HepG2 (cell line): Measurements from ENCODE around the gene ZNF341. TPM values are rescaled to one million over a fixed set of nuclear protein-coding genes. Genes with fewer than 3 reads are reported as not detected.

Experiments
- ATAC-seq: fragments of 200-7000 bp; cut with Tn5 transposase; 3 replicates; pipeline ENCODE4 v1.9.1; 2020; ENCODE audit warnings: mild to moderate bottlenecking, moderate library complexity
- BruUV-seq: library from RNA; stranded (reverse); fragments of 400-500 nt; replicated peaks from 2 replicates; lab custom pipeline; 2021; lab: Mats Ljungman, UMichigan
- CTCF ChIA-PET: fragments of 300-600 bp; formaldehyde crosslinking; extraction: SDS; loops from one replicate; lab custom pipeline; 2021; ENCODE audit warnings: low total read pairs, inconsistent platforms, low intra/inter-chr PET ratio; lab: Yijun Ruan, JAX
- POLR2A ChIA-PET: fragments of 350-600 bp; sonication (Branson Sonifier 250); formaldehyde crosslinking; loops from one replicate; lab custom pipeline; 2020; ENCODE audit warnings: antibody characterized with exemption, inconsistent platforms; lab: Yijun Ruan, JAX
- DNase-seq: peaks from one replicate; pipeline ENCODE4 v3.0.0-alpha.2; 2015; ENCODE audit warnings: low spot score
- FAIRE-seq: peaks from 3 replicates; lab custom pipeline; 2011; peaks lifted over from hg19 to GRCh38; lab: Jason Lieb, UNC
- H2AFZ ChIP-seq: one replicate; pipeline ENCODE4 v1.6.1; 2011; ENCODE audit warnings: low read length, inconsistent platforms
- H3K27ac ChIP-seq: fragments of 300-600 bp; 3 replicates; pipeline ENCODE4 v1.8.0; 2011; ENCODE audit warnings: mixed run types, mild to moderate bottlenecking, mixed read lengths, low read length, inconsistent platforms; ENCODE audit not compliant: insufficient read depth; ENCODE audit errors: extremely low read length
- H3K27me3 ChIP-seq, 2 experiments: fragments of 200-600 bp in 1 of 2; 2 replicates in 1 of 2; 3 replicates in 1 of 2; pipeline versions ENCODE4 v1.6.0 to v1.8.0; 2011; ENCODE audit warnings: low read length in 2 of 2, mild to moderate bottlenecking in 2 of 2, moderate library complexity in 2 of 2, inconsistent platforms in 1 of 2; ENCODE audit not compliant: insufficient read depth in 2 of 2, control insufficient read depth in 1 of 2
- H3K36me3 ChIP-seq, 2 experiments: fragments of 200-600 bp in 1 of 2; replicated peaks in 1 of 2; 2 replicates in 1 of 2; 3 replicates in 1 of 2; pipeline versions ENCODE4 v1.5.1 to v1.8.0; 2011; ENCODE audit warnings: low read length in 2 of 2, inconsistent platforms in 1 of 2; ENCODE audit not compliant: insufficient read depth in 2 of 2, control insufficient read depth in 1 of 2
- H3K4me1 ChIP-seq: 2 replicates; pipeline ENCODE4 v1.5.1; 2012; ENCODE audit warnings: low read length, inconsistent platforms; ENCODE audit not compliant: insufficient read depth
- H3K4me2 ChIP-seq: 2 replicates; pipeline ENCODE4 v1.6.0; 2011; ENCODE audit warnings: low read depth, low read length, inconsistent platforms
- H3K4me3 ChIP-seq, 3 experiments: fragments of 200-600 bp in 1 of 3; sonication (generic), shearing (Covaris generic) in 1 of 3; replicated peaks in 1 of 3; 2 replicates each; pipeline ENCODE4 v1.5.1; 2011 to 2016; ENCODE audit warnings: low read length in 3 of 3, inconsistent platforms in 2 of 3, low read depth in 2 of 3, mild to moderate bottlenecking in 2 of 3, control low read depth in 1 of 3, mixed read lengths in 1 of 3; ENCODE audit not compliant: insufficient read depth in 1 of 3
- H3K79me2 ChIP-seq: one replicate; pipeline ENCODE4 v1.6.1; 2011; ENCODE audit warnings: low read length, inconsistent platforms; ENCODE audit not compliant: insufficient read depth
- H3K9ac ChIP-seq: 2 replicates; pipeline ENCODE4 v1.6.0; 2011; ENCODE audit warnings: mild to moderate bottlenecking, low read depth, low read length, inconsistent platforms; ENCODE audit not compliant: insufficient read depth
- H3K9me3 ChIP-seq: 2 replicates; pipeline ENCODE4 v1.5.1; 2012; ENCODE audit warnings: mild to moderate bottlenecking, low read length
- H4K20me1 ChIP-seq: 2 replicates; pipeline ENCODE4 v1.6.0; 2011; ENCODE audit warnings: inconsistent platforms, mild to moderate bottlenecking, low read length, moderate library complexity; ENCODE audit not compliant: insufficient read depth
- CTCF ChIP-seq: sonication (generic); formaldehyde crosslinking; IDR thresholded peaks from 2 replicates; pipeline ENCODE4 v1.5.0; 2020; ENCODE audit warnings: mild to moderate bottlenecking, missing genetic modification reagents, moderate library complexity
- ETV6 ChIP-seq: sonication (generic); formaldehyde crosslinking; conservative IDR thresholded peaks from 2 replicates; pipeline ENCODE4 v1.4.0; 2020; ENCODE audit warnings: missing genetic modification reagents
- HNF4G ChIP-seq, 2 experiments: sonication (generic) in 1 of 2; formaldehyde crosslinking in 1 of 2; IDR thresholded peaks; 2 replicates each; pipeline versions ENCODE4 v1.4.0 to v1.6.1; 2011 to 2020; ENCODE audit warnings: borderline replicate concordance in 2 of 2, low read depth in 2 of 2, mild to moderate bottlenecking in 2 of 2, low read length in 1 of 2, missing genetic modification reagents in 1 of 2, moderate library complexity in 1 of 2
- NFE2L1 ChIP-seq: sonication (generic); formaldehyde crosslinking; IDR thresholded peaks from 2 replicates; pipeline ENCODE4 v1.4.0; 2020; ENCODE audit warnings: missing genetic modification reagents, mild to moderate bottlenecking, borderline replicate concordance
- ZNF570 ChIP-seq: sonication (generic); formaldehyde crosslinking; IDR thresholded peaks from 2 replicates; pipeline ENCODE4 v1.4.0; 2020; ENCODE audit warnings: mild to moderate bottlenecking, missing genetic modification reagents, borderline replicate concordance
- ZNF749 ChIP-seq: sonication (generic); formaldehyde crosslinking; IDR thresholded peaks from 2 replicates; pipeline ENCODE4 v1.8.0; 2022; ENCODE audit warnings: mild to moderate bottlenecking, missing genetic modification reagents, moderate library complexity, borderline replicate concordance
- ZNF850 ChIP-seq: sonication (generic); formaldehyde crosslinking; conservative IDR thresholded peaks from 2 replicates; pipeline ENCODE4 v1.9.0; 2021; ENCODE audit warnings: mild to moderate bottlenecking, missing genetic modification reagents
- WGBS: methylation state at CpG from one replicate; pipeline ENCODE4 v1.1.6; 2017; ENCODE audit warnings: low lambda C conversion rate; 5-methylcytosine and 5-hydroxymethylcytosine counted together
- in situ Hi-C: cut with HindIII; loops from 2 replicates; pipeline ENCODE4 v1.10.0; 2017; ENCODE audit warnings: low pct_unique_long_range_greater_than_20kb; ENCODE audit not compliant: extremely low pct_ligation_motif_present
- intact Hi-C: fragments of 100-400 bp; cut with micrococcal nuclease; formaldehyde crosslinking; loops from one replicate; pipeline ENCODE4 v1.10.0; 2022; ENCODE audit not compliant: unreplicated experiment
- polyA plus RNA-seq, 8 experiments: library from polyadenylated mRNA; depleted of rRNA in 3 of 8; stranded (reverse) in 7 of 8; unstranded in 1 of 8; fragments of >200 nt; fragmentation: Illumina TruSeq in 4 of 8; extraction: Trizol in 4 of 8; gene quantifications; 2 replicates each; pipeline versions ENCODE4 v1.2.1 to v1.2.3, GENCODE V29; 2011 to 2016; ENCODE audit warnings: low read depth in 4 of 8, missing spikeins in 1 of 8, mixed read lengths in 1 of 8; ENCODE audit not compliant: insufficient read depth in 1 of 8
- total RNA-seq, 5 experiments: library from RNA; depleted of rRNA; stranded (reverse); fragments of >200 nt; fragmentation: Illumina TruSeq; extraction: Trizol; gene quantifications; 2 replicates each; pipeline ENCODE4 v1.2.3, GENCODE V29; 2016; ENCODE audit warnings: low read depth in 1 of 5
- TF ChIP-seq, protein P1 (sequence below): sonication (generic); formaldehyde crosslinking; IDR thresholded peaks from 2 replicates; pipeline ENCODE4 v1.4.0; 2020; ENCODE audit warnings: missing genetic modification reagents

Gene ZNF341
- total and polyA plus RNA-seq, 2 of the 13 experiments (the other 11 are each of a cell fraction or from before 2014, with no cell fraction given), result 1.1 to 2.2 TPM

DNA sequence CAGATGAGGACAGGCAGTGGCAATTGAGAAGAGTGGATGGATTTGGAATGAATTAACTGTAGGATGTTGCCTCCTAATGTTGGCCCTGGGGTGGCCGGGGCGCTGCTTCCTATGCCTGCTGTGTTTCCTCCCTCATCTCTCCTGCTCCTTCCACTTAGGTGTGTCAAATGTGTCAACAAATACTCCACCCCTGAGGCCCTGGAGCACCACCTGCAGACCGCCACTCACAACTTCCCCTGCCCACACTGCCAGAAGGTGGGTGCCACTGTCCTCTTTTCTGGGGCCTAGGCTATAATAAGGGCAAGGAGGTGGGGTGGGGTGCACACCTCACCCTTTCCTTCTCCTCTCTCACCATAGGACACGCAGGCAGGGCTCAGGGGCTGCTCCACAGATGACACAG, 49.3 kb downstream of the ZNF341 start:
- no peak for DNase-seq
- H3K27ac ChIP-seq, result no peak overlapping the region
- H3K9me3 ChIP-seq, result no peaks in the 10 kb centered on the region
- H3K36me3 ChIP-seq, result no peaks in the 10 kb centered on the region
- H3K4me2 ChIP-seq, result no peak overlapping the region
- intact Hi-C loops, result no loop called here
- TF ChIP-seq ZNF850 (CRISPR knock-in tag) (no peak), CTCF (CRISPR knock-in tag) (peak; percentile 35; the same call in 1 of the 2 replicates)
- TF ChIP-seq, all 625 proteins: peak for 1
- H3K79me2 ChIP-seq, result no peaks in the 10 kb centered on the region
- no peaks in the 10 kb centered on the region for H3K27me3 ChIP-seq
- ChIA-PET CTCF (no interaction called here), POLR2A (no interaction called here)
- BruUV-seq, result no TSS peak
- ATAC-seq (no peak), FAIRE-seq (no peak)
- WGBS, result 96% methylated on average over 4 of the region's 4 CpGs
- H2AFZ ChIP-seq, result no peak overlapping the region
- in situ Hi-C loops, result no loop called here
- H3K4me3 ChIP-seq, result no peak overlapping the region
- H4K20me1 ChIP-seq, result no peaks in the 10 kb centered on the region
- no peak overlapping the region for H3K9ac ChIP-seq
- peaks cover 17% of the 10 kb centered on the region for H3K4me1 ChIP-seq

GRCh38 chr20:33781945-33782344, 50.1 kb downstream of the ZNF341 start:
- Histone ChIP-seq H3K4me3 (no peak overlapping the region), H3K27ac (no peak overlapping the region), H3K4me2 (no peak overlapping the region), H4K20me1 (no peaks in the 10 kb centered on the region), H3K27me3 (no peaks in the 10 kb centered on the region), H3K4me1 (peaks cover 17% of the 10 kb centered on the region), H3K9me3 (no peaks in the 10 kb centered on the region), H3K79me2 (no peaks in the 10 kb centered on the region), H3K36me3 (no peaks in the 10 kb centered on the region), H3K9ac (no peak overlapping the region), H2AFZ (no peak overlapping the region)
- intact Hi-C loops (no loop called here), in situ Hi-C loops (no loop called here)
- POLR2A ChIA-PET, result no interaction called here
- TF ChIP-seq ETV6 (CRISPR knock-in tag), result no peak
- TF ChIP-seq, protein P1, sequence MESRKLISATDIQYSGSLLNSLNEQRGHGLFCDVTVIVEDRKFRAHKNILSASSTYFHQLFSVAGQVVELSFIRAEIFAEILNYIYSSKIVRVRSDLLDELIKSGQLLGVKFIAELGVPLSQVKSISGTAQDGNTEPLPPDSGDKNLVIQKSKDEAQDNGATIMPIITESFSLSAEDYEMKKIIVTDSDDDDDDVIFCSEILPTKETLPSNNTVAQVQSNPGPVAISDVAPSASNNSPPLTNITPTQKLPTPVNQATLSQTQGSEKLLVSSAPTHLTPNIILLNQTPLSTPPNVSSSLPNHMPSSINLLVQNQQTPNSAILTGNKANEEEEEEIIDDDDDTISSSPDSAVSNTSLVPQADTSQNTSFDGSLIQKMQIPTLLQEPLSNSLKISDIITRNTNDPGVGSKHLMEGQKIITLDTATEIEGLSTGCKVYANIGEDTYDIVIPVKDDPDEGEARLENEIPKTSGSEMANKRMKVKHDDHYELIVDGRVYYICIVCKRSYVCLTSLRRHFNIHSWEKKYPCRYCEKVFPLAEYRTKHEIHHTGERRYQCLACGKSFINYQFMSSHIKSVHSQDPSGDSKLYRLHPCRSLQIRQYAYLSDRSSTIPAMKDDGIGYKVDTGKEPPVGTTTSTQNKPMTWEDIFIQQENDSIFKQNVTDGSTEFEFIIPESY (CRISPR knock-in tag), result no peak
- TF ChIP-seq NFE2L1 (CRISPR knock-in tag), result no peak
- TF ChIP-seq HNF4G (IDR thresholded peaks at IDR 0.05; ENCODE audit: borderline replicate concordance, low read depth, low read length), result no peak
- TF ChIP-seq HNF4G (CRISPR knock-in tag; IDR thresholded peaks at IDR 0.05; ENCODE audit: borderline replicate concordance, low read depth), result no peak
- no peak for TF ChIP-seq ZNF749
- TF ChIP-seq ZNF570 (CRISPR knock-in tag), result no peak
- CTCF ChIA-PET, result no interaction called here
- 100% methylated on average over 1 of the region's 1 CpG for WGBS
- ATAC-seq (no peak), FAIRE-seq (no peak), DNase-seq (no peak)
- BruUV-seq, result no TSS peak
